GM23338 (cell line): ENCODE data around the gene PDIA2. TPM values are rescaled to one million over a fixed set of nuclear protein-coding genes. Genes with fewer than 3 reads are reported as not detected.

Source experiments
- ATAC-seq: fragments of 200-7000 bp; cut with Tn5 transposase; 3 replicates; pipeline ENCODE4 v1.9.1; 2020
- DNase-seq: peaks from one replicate; pipeline ENCODE4 v3.0.0-alpha.2; 2015; ENCODE audit warnings: low spot score
- H2AFZ ChIP-seq: fragments of 200-600 bp; sonication (generic); 2 replicates; pipeline ENCODE4 v1.8.0; 2016; ENCODE audit warnings: antibody characterized with exemption, mild to moderate bottlenecking, moderate library complexity
- H3F3A ChIP-seq: fragments of 200-600 bp; sonication (generic); replicated peaks from 2 replicates; pipeline ENCODE4 v1.8.0; 2017; ENCODE audit warnings: antibody characterized with exemption, mixed run types, low read depth
- H3K27ac ChIP-seq: fragments of 200-600 bp; sonication (generic); 2 replicates; pipeline ENCODE4 v1.6.1; 2016; ENCODE audit warnings: low read depth
- H3K27me3 ChIP-seq: fragments of 200-600 bp; sonication (generic); 2 replicates; pipeline ENCODE4 v1.8.0; 2016; ENCODE audit warnings: mild to moderate bottlenecking, mixed run types, moderate library complexity; ENCODE audit not compliant: insufficient read depth
- H3K36me3 ChIP-seq: fragments of 200-600 bp; sonication (generic); 2 replicates; pipeline ENCODE4 v1.8.0; 2016; ENCODE audit warnings: mild to moderate bottlenecking; ENCODE audit not compliant: insufficient read depth
- H3K4me1 ChIP-seq: fragments of 200-600 bp; sonication (generic); 2 replicates; pipeline ENCODE4 v1.8.0; 2016; ENCODE audit warnings: mild to moderate bottlenecking, moderate library complexity; ENCODE audit not compliant: insufficient read depth
- H3K4me2 ChIP-seq: fragments of 200-600 bp; sonication (generic); 2 replicates; pipeline ENCODE4 v1.7.1; 2017; ENCODE audit warnings: mixed run types
- H3K4me3 ChIP-seq: fragments of 200-600 bp; sonication (generic); 2 replicates; pipeline ENCODE4 v1.6.1; 2016; ENCODE audit warnings: mixed run types
- H3K79me2 ChIP-seq: fragments of 200-600 bp; sonication (generic); replicated peaks from 2 replicates; pipeline ENCODE4 v1.8.0; 2017; ENCODE audit warnings: mild to moderate bottlenecking; ENCODE audit not compliant: insufficient read depth
- H3K9me2 ChIP-seq: fragments of 200-600 bp; sonication (generic); 2 replicates; pipeline ENCODE4 v1.8.0; 2017; ENCODE audit not compliant: insufficient read depth
- H4K20me1 ChIP-seq: fragments of 200-600 bp; sonication (generic); replicated peaks from 2 replicates; pipeline ENCODE4 v1.8.0; 2017; ENCODE audit warnings: mild to moderate bottlenecking; ENCODE audit not compliant: insufficient read depth
- H3K27ac Mint-ChIP-seq: 2 replicates; pipeline ENCODE4 v1.8.0; 2020; ENCODE audit warnings: inconsistent platforms, mild to moderate bottlenecking, moderate library complexity, mixed read lengths
- H3K27me3 Mint-ChIP-seq: 3 replicates; pipeline ENCODE4 v1.8.0; 2022; ENCODE audit warnings: low read depth, mild to moderate bottlenecking, moderate library complexity, mixed read lengths, inconsistent platforms; ENCODE audit not compliant: insufficient read depth, poor library complexity
- H3K36me3 Mint-ChIP-seq: 3 replicates; pipeline ENCODE4 v1.8.0; 2021; ENCODE audit warnings: low read depth, mild to moderate bottlenecking, inconsistent platforms, moderate library complexity, mixed read lengths
- H3K4me1 Mint-ChIP-seq: 3 replicates; pipeline ENCODE4 v1.8.0; 2020; ENCODE audit warnings: mild to moderate bottlenecking, inconsistent platforms, mixed read lengths
- H3K4me3 Mint-ChIP-seq: 3 replicates; pipeline ENCODE4 v1.8.0; 2021; ENCODE audit warnings: moderate library complexity, mild to moderate bottlenecking, inconsistent platforms, mixed read lengths
- H3K9me3 Mint-ChIP-seq: 3 replicates; pipeline ENCODE4 v1.8.0; 2020; ENCODE audit warnings: moderate library complexity, mild to moderate bottlenecking, inconsistent platforms, mixed read lengths
- CREB1 ChIP-seq: fragments of 250-450 bp; sonication (Bioruptor Pico); IDR thresholded peaks from 2 replicates; pipeline ENCODE4 v1.5.0; 2020; ENCODE audit warnings: low read depth, mild to moderate bottlenecking, moderate library complexity
- JUNB ChIP-seq: IDR thresholded peaks from one replicate; pipeline ENCODE4 v1.6.1; 2016; ENCODE audit warnings: antibody characterized with exemption; ENCODE audit not compliant: unreplicated experiment
- STAT1 ChIP-seq: IDR thresholded peaks from one replicate; pipeline ENCODE4 v1.6.1; 2016; ENCODE audit warnings: antibody characterized with exemption; ENCODE audit not compliant: unreplicated experiment
- ZNF331 ChIP-seq: fragments of 250-450 bp; sonication (Bioruptor Pico); IDR thresholded peaks from 2 replicates; pipeline ENCODE4 v1.5.0; 2020; ENCODE audit warnings: low read depth, mild to moderate bottlenecking, moderate library complexity
- polyA plus RNA-seq: library from polyadenylated mRNA; unstranded; fragments of >200 nt; fragmentation: Nextera tagmentation; extraction: Ambion mirVana; gene quantifications from 2 replicates; pipeline ENCODE4 v1.2.1, GENCODE V29; 2016
- total RNA-seq: library from RNA; depleted of rRNA; stranded (reverse); fragments of >200 nt; shearing (Covaris generic); gene quantifications from 2 replicates; pipeline ENCODE4 v1.2.3, GENCODE V29; 2014
- TF ChIP-seq, protein P1 (sequence below): fragments of 250-450 bp; sonication (Bioruptor Pico); IDR thresholded peaks from 2 replicates; pipeline ENCODE4 v1.5.0; 2020; ENCODE audit warnings: mild to moderate bottlenecking, moderate library complexity
- TF ChIP-seq, protein P2 (sequence below), 2 experiments: fragments of 200-600 bp in 1 of 2; sonication (generic) in 1 of 2; conservative IDR thresholded peaks; 2 replicates each; pipeline versions ENCODE4 v1.5.1 to v1.6.1; 2016 to 2017; ENCODE audit warnings: antibody characterized with exemption in 2 of 2, low read depth in 2 of 2, mild to moderate bottlenecking in 2 of 2, moderate library complexity in 1 of 2

PDIA2 gene
- total and polyA plus RNA-seq, 2 experiments from 2014 or later = 0.39 to 0.87 TPM

DNA sequence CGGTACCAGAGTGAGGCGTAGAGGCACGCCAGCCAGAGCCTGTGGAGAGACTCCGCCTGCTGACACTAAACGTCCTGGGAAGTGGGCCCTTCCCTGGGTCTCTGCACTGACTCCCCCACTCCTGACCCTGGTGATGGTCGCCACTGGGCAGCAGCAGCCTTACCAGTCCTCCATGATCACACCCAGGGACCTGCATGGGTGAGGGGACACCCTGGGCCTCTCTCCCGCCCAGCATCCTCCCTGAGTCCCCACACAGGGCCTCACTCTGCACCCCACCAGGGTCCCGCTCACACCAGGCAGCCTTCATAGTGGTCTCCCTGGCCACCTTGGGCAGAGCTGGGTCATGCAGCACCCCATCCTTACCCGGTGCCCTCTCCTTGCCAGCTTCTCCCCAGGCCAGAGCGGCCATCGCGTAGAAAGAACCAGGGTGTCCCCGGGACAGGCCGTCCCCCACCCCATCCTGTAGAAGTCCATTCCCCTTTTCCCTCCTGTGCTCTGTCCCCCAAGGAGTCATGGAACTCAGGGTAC, 17.9 kb upstream of the PDIA2 start (continued):
- TF ChIP-seq, protein P1, sequence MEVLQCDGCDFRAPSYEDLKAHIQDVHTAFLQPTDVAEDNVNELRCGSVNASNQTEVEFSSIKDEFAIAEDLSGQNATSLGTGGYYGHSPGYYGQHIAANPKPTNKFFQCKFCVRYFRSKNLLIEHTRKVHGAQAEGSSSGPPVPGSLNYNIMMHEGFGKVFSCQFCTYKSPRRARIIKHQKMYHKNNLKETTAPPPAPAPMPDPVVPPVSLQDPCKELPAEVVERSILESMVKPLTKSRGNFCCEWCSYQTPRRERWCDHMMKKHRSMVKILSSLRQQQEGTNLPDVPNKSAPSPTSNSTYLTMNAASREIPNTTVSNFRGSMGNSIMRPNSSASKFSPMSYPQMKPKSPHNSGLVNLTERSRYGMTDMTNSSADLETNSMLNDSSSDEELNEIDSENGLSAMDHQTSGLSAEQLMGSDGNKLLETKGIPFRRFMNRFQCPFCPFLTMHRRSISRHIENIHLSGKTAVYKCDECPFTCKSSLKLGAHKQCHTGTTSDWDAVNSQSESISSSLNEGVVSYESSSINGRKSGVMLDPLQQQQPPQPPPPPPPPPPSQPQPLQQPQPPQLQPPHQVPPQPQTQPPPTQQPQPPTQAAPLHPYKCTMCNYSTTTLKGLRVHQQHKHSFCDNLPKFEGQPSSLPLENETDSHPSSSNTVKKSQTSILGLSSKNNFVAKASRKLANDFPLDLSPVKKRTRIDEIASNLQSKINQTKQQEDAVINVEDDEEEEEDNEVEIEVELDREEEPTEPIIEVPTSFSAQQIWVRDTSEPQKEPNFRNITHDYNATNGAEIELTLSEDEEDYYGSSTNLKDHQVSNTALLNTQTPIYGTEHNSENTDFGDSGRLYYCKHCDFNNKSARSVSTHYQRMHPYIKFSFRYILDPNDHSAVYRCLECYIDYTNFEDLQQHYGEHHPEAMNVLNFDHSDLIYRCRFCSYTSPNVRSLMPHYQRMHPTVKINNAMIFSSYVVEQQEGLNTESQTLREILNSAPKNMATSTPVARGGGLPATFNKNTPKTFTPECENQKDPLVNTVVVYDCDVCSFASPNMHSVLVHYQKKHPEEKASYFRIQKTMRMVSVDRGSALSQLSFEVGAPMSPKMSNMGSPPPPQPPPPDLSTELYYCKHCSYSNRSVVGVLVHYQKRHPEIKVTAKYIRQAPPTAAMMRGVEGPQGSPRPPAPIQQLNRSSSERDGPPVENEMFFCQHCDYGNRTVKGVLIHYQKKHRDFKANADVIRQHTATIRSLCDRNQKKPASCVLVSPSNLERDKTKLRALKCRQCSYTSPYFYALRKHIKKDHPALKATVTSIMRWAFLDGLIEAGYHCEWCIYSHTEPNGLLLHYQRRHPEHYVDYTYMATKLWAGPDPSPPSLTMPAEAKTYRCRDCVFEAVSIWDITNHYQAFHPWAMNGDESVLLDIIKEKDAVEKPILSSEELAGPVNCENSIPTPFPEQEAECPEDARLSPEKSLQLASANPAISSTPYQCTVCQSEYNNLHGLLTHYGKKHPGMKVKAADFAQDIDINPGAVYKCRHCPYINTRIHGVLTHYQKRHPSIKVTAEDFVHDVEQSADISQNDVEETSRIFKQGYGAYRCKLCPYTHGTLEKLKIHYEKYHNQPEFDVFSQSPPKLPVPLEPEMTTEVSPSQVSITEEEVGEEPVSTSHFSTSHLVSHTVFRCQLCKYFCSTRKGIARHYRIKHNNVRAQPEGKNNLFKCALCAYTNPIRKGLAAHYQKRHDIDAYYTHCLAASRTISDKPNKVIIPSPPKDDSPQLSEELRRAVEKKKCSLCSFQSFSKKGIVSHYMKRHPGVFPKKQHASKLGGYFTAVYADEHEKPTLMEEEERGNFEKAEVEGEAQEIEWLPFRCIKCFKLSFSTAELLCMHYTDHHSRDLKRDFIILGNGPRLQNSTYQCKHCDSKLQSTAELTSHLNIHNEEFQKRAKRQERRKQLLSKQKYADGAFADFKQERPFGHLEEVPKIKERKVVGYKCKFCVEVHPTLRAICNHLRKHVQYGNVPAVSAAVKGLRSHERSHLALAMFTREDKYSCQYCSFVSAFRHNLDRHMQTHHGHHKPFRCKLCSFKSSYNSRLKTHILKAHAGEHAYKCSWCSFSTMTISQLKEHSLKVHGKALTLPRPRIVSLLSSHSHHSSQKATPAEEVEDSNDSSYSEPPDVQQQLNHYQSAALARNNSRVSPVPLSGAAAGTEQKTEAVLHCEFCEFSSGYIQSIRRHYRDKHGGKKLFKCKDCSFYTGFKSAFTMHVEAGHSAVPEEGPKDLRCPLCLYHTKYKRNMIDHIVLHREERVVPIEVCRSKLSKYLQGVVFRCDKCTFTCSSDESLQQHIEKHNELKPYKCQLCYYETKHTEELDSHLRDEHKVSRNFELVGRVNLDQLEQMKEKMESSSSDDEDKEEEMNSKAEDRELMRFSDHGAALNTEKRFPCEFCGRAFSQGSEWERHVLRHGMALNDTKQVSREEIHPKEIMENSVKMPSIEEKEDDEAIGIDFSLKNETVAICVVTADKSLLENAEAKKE (CRISPR knock-in tag) = no peak
- TF ChIP-seq CREB1 (CRISPR knock-in tag) (no peak), JUNB (no peak), ZNF331 (CRISPR knock-in tag) (no peak), STAT1 (no peak)

DNA sequence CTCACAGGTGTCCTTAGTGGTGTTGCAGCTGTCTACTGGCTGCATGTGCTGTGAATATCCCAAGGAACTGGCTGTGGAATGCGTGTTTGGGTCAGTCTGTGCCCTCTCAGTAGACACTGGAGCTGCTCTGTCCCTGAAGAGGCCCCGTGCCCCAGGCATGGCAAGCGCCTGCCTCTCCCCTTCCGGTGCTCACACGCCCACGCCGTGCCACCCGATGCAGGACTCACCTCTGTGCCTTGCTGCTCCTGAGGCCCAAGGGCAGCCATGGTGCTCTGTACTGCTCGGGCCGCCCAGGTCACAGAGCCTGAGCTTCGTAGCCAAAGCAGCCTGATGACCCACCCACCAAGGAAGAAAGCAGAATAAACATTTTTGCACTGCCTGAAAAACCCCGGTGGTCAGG, 17.3 kb upstream of the PDIA2 start:
- H3K79me2 ChIP-seq = no peaks in the 10 kb centered on the region
- H2AFZ ChIP-seq = no peak overlapping the region
- no peaks in the 10 kb centered on the region for H3K4me1 Mint-ChIP-seq
- H3K9me2 ChIP-seq = no peaks in the 10 kb centered on the region
- no peaks in the 10 kb centered on the region for H3K27me3 ChIP-seq
- no peak overlapping the region for H3K27ac ChIP-seq
- H3K4me3 ChIP-seq = no peak overlapping the region
- no peaks in the 10 kb centered on the region for H3K36me3 ChIP-seq
- peaks cover 10% of the 10 kb centered on the region for H3K27me3 Mint-ChIP-seq
- H3K4me1 ChIP-seq = no peaks in the 10 kb centered on the region
- H3K36me3 Mint-ChIP-seq = peaks cover 12% of the 10 kb centered on the region; the same call in 2 of the 3 replicates
- no peaks in the 10 kb centered on the region for H4K20me1 ChIP-seq
- H3F3A ChIP-seq = 0 out of 2 replicates have a peak, but pooled peaks cover 3% of the 10 kb centered on the region
- H3K4me2 ChIP-seq = no peak overlapping the region
- DNase-seq (no peak), ATAC-seq (no peak)
- H3K27ac Mint-ChIP-seq = peak overlapping the region; percentile 75; the same call in 1 of the 2 replicates
- H3K9me3 Mint-ChIP-seq = no peaks in the 10 kb centered on the region; the same call in 2 of the 3 replicates
- H3K4me3 Mint-ChIP-seq = no peak overlapping the region
- TF ChIP-seq JUNB = no peak
- TF ChIP-seq, protein P2, sequence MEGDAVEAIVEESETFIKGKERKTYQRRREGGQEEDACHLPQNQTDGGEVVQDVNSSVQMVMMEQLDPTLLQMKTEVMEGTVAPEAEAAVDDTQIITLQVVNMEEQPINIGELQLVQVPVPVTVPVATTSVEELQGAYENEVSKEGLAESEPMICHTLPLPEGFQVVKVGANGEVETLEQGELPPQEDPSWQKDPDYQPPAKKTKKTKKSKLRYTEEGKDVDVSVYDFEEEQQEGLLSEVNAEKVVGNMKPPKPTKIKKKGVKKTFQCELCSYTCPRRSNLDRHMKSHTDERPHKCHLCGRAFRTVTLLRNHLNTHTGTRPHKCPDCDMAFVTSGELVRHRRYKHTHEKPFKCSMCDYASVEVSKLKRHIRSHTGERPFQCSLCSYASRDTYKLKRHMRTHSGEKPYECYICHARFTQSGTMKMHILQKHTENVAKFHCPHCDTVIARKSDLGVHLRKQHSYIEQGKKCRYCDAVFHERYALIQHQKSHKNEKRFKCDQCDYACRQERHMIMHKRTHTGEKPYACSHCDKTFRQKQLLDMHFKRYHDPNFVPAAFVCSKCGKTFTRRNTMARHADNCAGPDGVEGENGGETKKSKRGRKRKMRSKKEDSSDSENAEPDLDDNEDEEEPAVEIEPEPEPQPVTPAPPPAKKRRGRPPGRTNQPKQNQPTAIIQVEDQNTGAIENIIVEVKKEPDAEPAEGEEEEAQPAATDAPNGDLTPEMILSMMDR (conservative IDR thresholded peaks at IDR 0.05; ENCODE audit: low read depth in 2 of 2) = no peak
- TF ChIP-seq, protein P1 (CRISPR knock-in tag) = no peak
